Mesothelial cell of epicardium (in vitro differentiated cells): ENCODE measurements around the gene C10orf67. TPM values are rescaled to one million over a fixed set of nuclear protein-coding genes. Genes with fewer than 3 reads are reported as not detected.

Source experiments
- DNase-seq, 2 experiments: peaks; one replicate each; pipeline ENCODE4 v3.0.0; 2021; ENCODE audit warnings: low spot score in 2 of 2; ENCODE audit not compliant: unreplicated experiment in 2 of 2
- H3K27ac Mint-ChIP-seq: 2 replicates; pipeline ENCODE4 v1.8.0; 2021; ENCODE audit warnings: mixed read lengths
- H3K27me3 Mint-ChIP-seq: 2 replicates; pipeline ENCODE4 v1.8.0; 2021; ENCODE audit warnings: low read depth, mixed read lengths
- H3K36me3 Mint-ChIP-seq: 2 replicates; pipeline ENCODE4 v1.8.0; 2021; ENCODE audit warnings: mixed read lengths
- H3K4me1 Mint-ChIP-seq: 2 replicates; pipeline ENCODE4 v1.8.0; 2021; ENCODE audit warnings: mixed read lengths
- H3K4me3 Mint-ChIP-seq: 2 replicates; pipeline ENCODE4 v1.8.0; 2021; ENCODE audit warnings: mild to moderate bottlenecking, moderate library complexity, mixed read lengths
- H3K9me3 Mint-ChIP-seq: 2 replicates; pipeline ENCODE4 v1.8.0; 2021; ENCODE audit warnings: mixed read lengths
- CTCF ChIP-seq: fragments of 200-600 bp; sonication (generic); IDR thresholded peaks from one replicate; pipeline ENCODE4 v1.5.0; 2021; ENCODE audit warnings: antibody characterized with exemption; ENCODE audit not compliant: unreplicated experiment
- total RNA-seq: library from RNA; stranded (reverse); gene quantifications from 3 replicates; pipeline ENCODE4 v1.2.1, GENCODE V29; 2021

C10orf67 gene
- total RNA-seq, 1 donor from 2014 or later, result 0.11 TPM

GRCh38 chr10:23203369-23204325 is 140.9 kb downstream of the C10orf67 start:
- TF ChIP-seq CTCF, result no peak
- Mint-ChIP-seq H3K27ac (no peak overlapping the region), H3K4me1 (no peaks in the 10 kb centered on the region), H3K4me3 (no peak overlapping the region), H3K36me3 (no peaks in the 10 kb centered on the region), H3K27me3 (peaks cover 97% of the 10 kb centered on the region), H3K9me3 (no peaks in the 10 kb centered on the region)
- no peak for DNase-seq

- TF ChIP-seq CTCF, result no peak
- H3K4me1 Mint-ChIP-seq, result no peaks in the 10 kb centered on the region
- peaks cover 97% of the 10 kb centered on the region for H3K27me3 Mint-ChIP-seq
- no peaks in the 10 kb centered on the region for H3K36me3 Mint-ChIP-seq
- no peak for DNase-seq
- H3K27ac Mint-ChIP-seq, result no peak overlapping the region
- H3K9me3 Mint-ChIP-seq, result no peaks in the 10 kb centered on the region
- H3K4me3 Mint-ChIP-seq, result no peak overlapping the region
Observed at GRCh38 chr10:23202779-23203178, 141.8 kb downstream of the C10orf67 start.

- no peak for TF ChIP-seq CTCF
- H3K36me3 Mint-ChIP-seq, result no peaks in the 10 kb centered on the region
- H3K4me1 Mint-ChIP-seq, result no peaks in the 10 kb centered on the region
- no peak overlapping the region for H3K4me3 Mint-ChIP-seq
- H3K27me3 Mint-ChIP-seq, result peaks cover 97% of the 10 kb centered on the region
- H3K9me3 Mint-ChIP-seq, result no peaks in the 10 kb centered on the region
- H3K27ac Mint-ChIP-seq, result no peak overlapping the region
- no peak for DNase-seq
Observed at GRCh38 chr10:23201837-23202236, 142.8 kb downstream of the C10orf67 start.

GRCh38 chr10:23200997-23201652 is 143.5 kb downstream of the C10orf67 start:
- DNase-seq, result no peak
- H3K27ac Mint-ChIP-seq, result no peak overlapping the region
- TF ChIP-seq CTCF, result no peak
- H3K4me1 Mint-ChIP-seq, result no peaks in the 10 kb centered on the region
- peaks cover 98% of the 10 kb centered on the region for H3K27me3 Mint-ChIP-seq
- no peaks in the 10 kb centered on the region for H3K36me3 Mint-ChIP-seq
- H3K9me3 Mint-ChIP-seq, result no peaks in the 10 kb centered on the region
- no peak overlapping the region for H3K4me3 Mint-ChIP-seq

- TF ChIP-seq CTCF, result no peak
- H3K27ac Mint-ChIP-seq, result no peak overlapping the region
- no peaks in the 10 kb centered on the region for H3K4me1 Mint-ChIP-seq
- H3K9me3 Mint-ChIP-seq, result no peaks in the 10 kb centered on the region
- no peaks in the 10 kb centered on the region for H3K36me3 Mint-ChIP-seq
- no peak for DNase-seq
- H3K27me3 Mint-ChIP-seq, result peaks cover 99% of the 10 kb centered on the region
- H3K4me3 Mint-ChIP-seq, result no peak overlapping the region
Observed at GRCh38 chr10:23200586-23200985, 144.0 kb downstream of the C10orf67 start.
